ENCODE data around the gene LIPC. TPM values are rescaled to one million over a fixed set of nuclear protein-coding genes. Genes with fewer than 3 reads are reported as not detected.

LIPC gene
- total and polyA plus RNA-seq, 10 of the 15 experiments (the other 5 are each of a cell fraction or from before 2014, with no cell fraction given), result 0.06 to 0.31 (median 0.16) TPM; not detected in 1

- TF ChIP-seq E2F8 (IDR thresholded peaks at IDR 0.05; ENCODE audit: low read depth, partially characterized antibody) (no peak), SMAD1 (IDR thresholded peaks at IDR 0.05; ENCODE audit: low read depth, partially characterized antibody) (no peak), ATF3 (IDR thresholded peaks at IDR 0.05; ENCODE audit: borderline replicate concordance, extremely low read depth, low read depth, low read length) (peak; percentile 31; the same call in 1 of the 2 replicates), CBX5 (IDR thresholded peaks at IDR 0.05; ENCODE audit: low read depth) (no peak), MLLT1 (IDR thresholded peaks at IDR 0.05) (0 out of 2 replicates have a peak, but pooled peaks have one; percentile 42), BCL3 (IDR thresholded peaks at IDR 0.05; ENCODE audit: borderline replicate concordance, insufficient read depth, low read depth, low read length, poor library complexity, severe bottlenecking) (peak; percentile 61)
Observed at GRCh38 chr15:58453931-58454793, 22.4 kb downstream of the LIPC start (continued).

All from GM12878 (cell line).